ENCODE results near the gene SERINC1.

GRCh38 chr6:122422003-122422402, 49.6 kb downstream of the SERINC1 start:
- no peak for TF ChIP-seq CTCF (IDR thresholded peaks at IDR 0.05)
- no peak for TF ChIP-seq REST (IDR thresholded peaks at IDR 0.05; ENCODE audit: insufficient read depth in 1 of 2, low read depth in 2 of 2, low read length in 1 of 2)
- no peak for TF ChIP-seq POLR2AphosphoS5 (IDR thresholded peaks at IDR 0.05; ENCODE audit: low read depth, low read length)
- no peak for TF ChIP-seq TCF7L2 (IDR thresholded peaks at IDR 0.05; ENCODE audit: low read depth, low read length)

Data from Panc1 (cell line).